NOMO-1 treated with DMSO at 0.1 percent for 48 hours (cell line): ENCODE data around the gene GM2A.

Source experiments
- DNase-seq: peaks from one replicate; lab custom pipeline; 2025; ENCODE audit not compliant: unreplicated experiment; lab: John Stamatoyannopoulos, UW

GM2A gene

GRCh38 chr5:151252762-151253604 is at the start of gene GM2A:
GM2A (plus strand) TSS chr5:151253185; CDS start chr5:151253217, 32 bp downstream.
- DNase-seq: peak; percentile 100

- no peak for DNase-seq
Measured at GRCh38 chr5:151204051-151204450, 48.9 kb upstream of the GM2A start.

GRCh38 chr5:151205411-151205810 is 47.6 kb upstream of the GM2A start:
- DNase-seq: no peak

GRCh38 chr5:151208481-151208914 is 44.5 kb upstream of the GM2A start:
- DNase-seq: no peak

GRCh38 chr5:151212406-151212798 is 40.6 kb upstream of the GM2A start:
- DNase-seq: no peak

- DNase-seq: peak; percentile 99
Measured at GRCh38 chr5:151213803-151214613, 39.0 kb upstream of the GM2A start.

- DNase-seq: peak; percentile 91
Measured at GRCh38 chr5:151214614-151215545, 38.1 kb upstream of the GM2A start.

- no peak for DNase-seq
Measured at GRCh38 chr5:151215546-151215880, 37.5 kb upstream of the GM2A start.

- DNase-seq: no peak
Measured at GRCh38 chr5:151216781-151217180, 36.2 kb upstream of the GM2A start.

GRCh38 chr5:151218177-151218576 is 34.8 kb upstream of the GM2A start:
- DNase-seq: no peak

- DNase-seq: no peak
Measured at GRCh38 chr5:151219138-151219537, 33.8 kb upstream of the GM2A start.

- DNase-seq: no peak
Measured at GRCh38 chr5:151219789-151220188, 33.2 kb upstream of the GM2A start.

- DNase-seq: no peak
Measured at GRCh38 chr5:151221574-151221973, 31.4 kb upstream of the GM2A start.

GRCh38 chr5:151222054-151222789 is 30.8 kb upstream of the GM2A start:
- no peak for DNase-seq

GRCh38 chr5:151222790-151223446 is 30.1 kb upstream of the GM2A start:
- DNase-seq: peak; percentile 36

GRCh38 chr5:151223447-151224264 is 29.3 kb upstream of the GM2A start, which contains the start of gene CCDC69:
CCDC69 (minus strand) TSS chr5:151224092; CDS start chr5:151223970, 122 bp downstream.
- peak; percentile 63 for DNase-seq

- DNase-seq: peak; percentile 21
Measured at GRCh38 chr5:151224372-151224771, 28.6 kb upstream of the GM2A start.

GRCh38 chr5:151225071-151225470 is 27.9 kb upstream of the GM2A start:
- DNase-seq: no peak

- DNase-seq: no peak
Measured at GRCh38 chr5:151225475-151225874, 27.5 kb upstream of the GM2A start.
